HepG2 (cell line): Measurements from ENCODE around the gene WNT5B. TPM values are rescaled to one million over a fixed set of nuclear protein-coding genes. Genes with fewer than 3 reads are reported as not detected.

Experiments
- CBX1 ChIP-seq: IDR thresholded peaks from one replicate; pipeline ENCODE4 v1.6.1; 2016; ENCODE audit warnings: antibody characterized with exemption, low read depth
- CEBPG ChIP-seq: IDR thresholded peaks from 2 replicates; pipeline ENCODE4 v1.6.1; 2016
- DNMT1 ChIP-seq: sonication (generic); formaldehyde crosslinking; IDR thresholded peaks from 2 replicates; pipeline ENCODE4 v1.5.1; 2020; ENCODE audit warnings: mild to moderate bottlenecking, missing genetic modification reagents
- EED ChIP-seq: sonication (generic); formaldehyde crosslinking; IDR thresholded peaks from 2 replicates; pipeline ENCODE4 v1.5.0; 2020; ENCODE audit warnings: mild to moderate bottlenecking, missing genetic modification reagents
- ETV6 ChIP-seq: sonication (generic); formaldehyde crosslinking; conservative IDR thresholded peaks from 2 replicates; pipeline ENCODE4 v1.4.0; 2020; ENCODE audit warnings: missing genetic modification reagents
- FOXP1 ChIP-seq, 2 experiments: fragments of 450-650 bp in 1 of 2; IDR thresholded peaks; 2 replicates each; pipeline ENCODE4 v1.6.1; 2017 to 2018; ENCODE audit warnings: antibody characterized with exemption in 1 of 2
- HCFC1 ChIP-seq: fragments of 150-350 bp; IDR thresholded peaks from 2 replicates; pipeline ENCODE4 v1.6.1; 2014; ENCODE audit warnings: low read depth, low read length
- HMG20A ChIP-seq: IDR thresholded peaks from 2 replicates; pipeline ENCODE4 v1.6.1; 2016; ENCODE audit warnings: borderline replicate concordance
- HOXD1 ChIP-seq: sonication (generic); formaldehyde crosslinking; IDR thresholded peaks from 2 replicates; pipeline ENCODE4 v1.5.0; 2020; ENCODE audit warnings: missing genetic modification reagents
- JUNB ChIP-seq: sonication (generic); formaldehyde crosslinking; IDR thresholded peaks from 2 replicates; pipeline ENCODE4 v1.8.0; 2022; ENCODE audit warnings: missing genetic modification reagents, mild to moderate bottlenecking, borderline replicate concordance
- KAT2B ChIP-seq: fragments of 150-350 bp; IDR thresholded peaks from 2 replicates; pipeline ENCODE4 v1.6.1; 2014; ENCODE audit warnings: low read depth, low read length, borderline replicate concordance
- PHF21A ChIP-seq: sonication (generic); formaldehyde crosslinking; IDR thresholded peaks from 2 replicates; pipeline ENCODE4 v1.5.0; 2020; ENCODE audit warnings: mild to moderate bottlenecking, missing genetic modification reagents
- POLR2AphosphoS2 ChIP-seq: IDR thresholded peaks from 2 replicates; pipeline ENCODE4 v1.6.1; 2011; ENCODE audit warnings: low read depth, low read length, improper control_type of control experiment
- RFXAP ChIP-seq: sonication (generic); formaldehyde crosslinking; IDR thresholded peaks from 2 replicates; pipeline ENCODE4 v1.4.0; 2020; ENCODE audit warnings: missing genetic modification reagents, borderline replicate concordance
- SETDB1 ChIP-seq: sonication (generic); formaldehyde crosslinking; IDR thresholded peaks from 2 replicates; pipeline ENCODE4 v1.5.1; 2020; ENCODE audit warnings: missing genetic modification reagents, mild to moderate bottlenecking, borderline replicate concordance
- SKIL ChIP-seq: sonication (generic); formaldehyde crosslinking; IDR thresholded peaks from 2 replicates; pipeline ENCODE4 v1.8.0; 2022; ENCODE audit warnings: missing genetic modification reagents, mild to moderate bottlenecking, moderate library complexity, borderline replicate concordance
- TARDBP ChIP-seq: sonication (generic); formaldehyde crosslinking; IDR thresholded peaks from 2 replicates; pipeline ENCODE4 v1.8.0; 2022; ENCODE audit warnings: mild to moderate bottlenecking, missing genetic modification reagents
- TERF1 ChIP-seq: sonication (generic); formaldehyde crosslinking; IDR thresholded peaks from 2 replicates; pipeline ENCODE4 v1.8.0; 2022; ENCODE audit warnings: mild to moderate bottlenecking, missing genetic modification reagents, moderate library complexity
- TIGD3 ChIP-seq: sonication (generic); formaldehyde crosslinking; IDR thresholded peaks from 2 replicates; pipeline ENCODE4 v1.5.1; 2020; ENCODE audit warnings: mild to moderate bottlenecking, missing genetic modification reagents, borderline replicate concordance
- ZEB1 ChIP-seq: IDR thresholded peaks from 2 replicates; pipeline ENCODE4 v1.6.1; 2012; ENCODE audit warnings: mild to moderate bottlenecking, low read depth, inconsistent platforms; ENCODE audit not compliant: insufficient replicate concordance
- ZFP90 ChIP-seq: sonication (generic); formaldehyde crosslinking; IDR thresholded peaks from 2 replicates; pipeline ENCODE4 v1.8.0; 2022; ENCODE audit warnings: missing genetic modification reagents, mild to moderate bottlenecking, inconsistent platforms, borderline replicate concordance
- ZNF558 ChIP-seq: sonication (generic); formaldehyde crosslinking; IDR thresholded peaks from 2 replicates; pipeline ENCODE4 v1.9.0; 2022; ENCODE audit warnings: mild to moderate bottlenecking, missing genetic modification reagents, borderline replicate concordance
- ZNF703 ChIP-seq: sonication (generic); formaldehyde crosslinking; IDR thresholded peaks from 2 replicates; pipeline ENCODE4 v1.5.1; 2020; ENCODE audit warnings: missing genetic modification reagents, mild to moderate bottlenecking, moderate library complexity, borderline replicate concordance
- ZNF746 ChIP-seq: sonication (generic); formaldehyde crosslinking; IDR thresholded peaks from 2 replicates; pipeline ENCODE4 v1.8.0; 2022; ENCODE audit warnings: mild to moderate bottlenecking, missing genetic modification reagents
- ZNF782 ChIP-seq: sonication (generic); formaldehyde crosslinking; IDR thresholded peaks from 2 replicates; pipeline ENCODE4 v1.4.0; 2020; ENCODE audit warnings: missing genetic modification reagents, mild to moderate bottlenecking, borderline replicate concordance
- polyA plus RNA-seq, 8 experiments: library from polyadenylated mRNA; depleted of rRNA in 3 of 8; stranded (reverse) in 7 of 8; unstranded in 1 of 8; fragments of >200 nt; fragmentation: Illumina TruSeq in 4 of 8; extraction: Trizol in 4 of 8; gene quantifications; 2 replicates each; pipeline versions ENCODE4 v1.2.1 to v1.2.3, GENCODE V29; 2011 to 2016; ENCODE audit warnings: low read depth in 4 of 8, missing spikeins in 1 of 8, mixed read lengths in 1 of 8; ENCODE audit not compliant: insufficient read depth in 1 of 8
- total RNA-seq, 5 experiments: library from RNA; depleted of rRNA; stranded (reverse); fragments of >200 nt; fragmentation: Illumina TruSeq; extraction: Trizol; gene quantifications; 2 replicates each; pipeline ENCODE4 v1.2.3, GENCODE V29; 2016; ENCODE audit warnings: low read depth in 1 of 5

WNT5B gene
- total and polyA plus RNA-seq, 2 of the 13 experiments (the other 11 are each of a cell fraction or from before 2014, with no cell fraction given), result 0.04 TPM; not detected in 1

GRCh38 chr12:1606021-1606622, 22.9 kb upstream of the WNT5B start (continued):
- TF ChIP-seq SETDB1 (CRISPR knock-in tag), result no peak
- TF ChIP-seq HMG20A (CRISPR knock-in tag), result peak; percentile 69; the same call in 1 of the 2 replicates
- TF ChIP-seq ZFP90 (CRISPR knock-in tag), result no peak
- TF ChIP-seq JUNB, result peak; percentile 67; the same call in 1 of the 2 replicates
- no peak for TF ChIP-seq HCFC1
- no peak for TF ChIP-seq ZNF782 (CRISPR knock-in tag)
- no peak for TF ChIP-seq POLR2AphosphoS2
- peak; percentile 64; the same call in 1 of the 2 replicates for TF ChIP-seq TARDBP
- 0 out of 2 replicates have a peak, but pooled peaks have one; percentile 32 for TF ChIP-seq HOXD1
- TF ChIP-seq RFXAP (CRISPR knock-in tag), result no peak
- TF ChIP-seq DNMT1 (CRISPR knock-in tag), result no peak
- no peak for TF ChIP-seq TIGD3
- TF ChIP-seq ZNF746 (CRISPR knock-in tag), result no peak
- TF ChIP-seq ZEB1, result peak; percentile 64
- TF ChIP-seq ETV6, result no peak
- peak; percentile 36; the same call in 1 of the 2 replicates for TF ChIP-seq PHF21A (CRISPR knock-in tag)
- no peak for TF ChIP-seq EED
- no peak for TF ChIP-seq TERF1 (CRISPR knock-in tag)
- peak; percentile 78; the same call in 1 of the 2 replicates for TF ChIP-seq SKIL (CRISPR knock-in tag)
- TF ChIP-seq ZNF703 (CRISPR knock-in tag), result no peak
- no peak for TF ChIP-seq KAT2B
- TF ChIP-seq FOXP1 (IDR thresholded peaks at IDR 0.05), result no peak
- TF ChIP-seq FOXP1 (CRISPR knock-in tag; IDR thresholded peaks at IDR 0.05), result 0 out of 2 replicates have a peak, but pooled peaks have one; percentile 11
- TF ChIP-seq ZNF558, result no peak
- TF ChIP-seq CBX1, result no peak
- peak; percentile 19; the same call in 1 of the 2 replicates for TF ChIP-seq CEBPG (CRISPR knock-in tag)
